ENCODE measurements around the gene TMEM200A. TPM values are rescaled to one million over a fixed set of nuclear protein-coding genes. Genes with fewer than 3 reads are reported as not detected.
A peak's percentile ranks its signal among the peaks of the same experiment; 100 is the strongest.

The TMEM200A gene
- total RNA-seq, 1 experiment from 2014 or later, result 0.13 TPM

- DNase-seq, result no peak
- no peaks in the 10 kb centered on the region for H3K9me3 ChIP-seq
- no peak overlapping the region for H3K4me3 ChIP-seq
- H3K27me3 ChIP-seq, result peaks cover 26% of the 10 kb centered on the region
- no peaks in the 10 kb centered on the region for H3K36me3 ChIP-seq
Observed at GRCh38 chr6:130369831-130370230, 4.0 kb downstream of the TMEM200A start.

GRCh38 chr6:130371921-130372420 lies 6.2 kb downstream of the TMEM200A start:
- no peak overlapping the region for H3K4me3 ChIP-seq
- peaks cover 18% of the 10 kb centered on the region for H3K27me3 ChIP-seq
- H3K9me3 ChIP-seq, result no peaks in the 10 kb centered on the region
- H3K36me3 ChIP-seq, result no peaks in the 10 kb centered on the region
- no peak for DNase-seq

- Histone ChIP-seq H3K4me3 (no peak overlapping the region), H3K27me3 (peaks cover 10% of the 10 kb centered on the region), H3K9me3 (no peaks in the 10 kb centered on the region), H3K36me3 (no peaks in the 10 kb centered on the region)
- no peak for DNase-seq
Observed at GRCh38 chr6:130372786-130373185, 7.0 kb downstream of the TMEM200A start.

- Histone ChIP-seq H3K4me3 (no peak overlapping the region), H3K9me3 (no peaks in the 10 kb centered on the region), H3K27me3 (no peaks in the 10 kb centered on the region), H3K36me3 (no peaks in the 10 kb centered on the region)
- DNase-seq, result no peak
Observed at GRCh38 chr6:130373992-130374391, 8.2 kb downstream of the TMEM200A start.

- no peak for DNase-seq
- H3K9me3 ChIP-seq, result no peaks in the 10 kb centered on the region
- no peaks in the 10 kb centered on the region for H3K27me3 ChIP-seq
- H3K4me3 ChIP-seq, result no peak overlapping the region
- no peaks in the 10 kb centered on the region for H3K36me3 ChIP-seq
Observed at GRCh38 chr6:130376936-130377335, 11.1 kb downstream of the TMEM200A start.

- Histone ChIP-seq H3K27me3 (no peaks in the 10 kb centered on the region), H3K4me3 (no peak overlapping the region), H3K36me3 (no peaks in the 10 kb centered on the region), H3K9me3 (no peaks in the 10 kb centered on the region)
- DNase-seq, result no peak
Observed at GRCh38 chr6:130377371-130377770, 11.6 kb downstream of the TMEM200A start.

- H3K9me3 ChIP-seq, result no peaks in the 10 kb centered on the region
- DNase-seq, result no peak
- H3K4me3 ChIP-seq, result no peak overlapping the region
- no peaks in the 10 kb centered on the region for H3K36me3 ChIP-seq
- H3K27me3 ChIP-seq, result no peaks in the 10 kb centered on the region
Observed at GRCh38 chr6:130377915-130378314, 12.1 kb downstream of the TMEM200A start.

- Histone ChIP-seq H3K27me3 (no peaks in the 10 kb centered on the region), H3K9me3 (no peaks in the 10 kb centered on the region), H3K36me3 (no peaks in the 10 kb centered on the region), H3K4me3 (no peak overlapping the region)
- DNase-seq, result no peak
Observed at GRCh38 chr6:130379223-130379622, 13.4 kb downstream of the TMEM200A start.

- Histone ChIP-seq H3K4me3 (no peak overlapping the region), H3K27me3 (no peaks in the 10 kb centered on the region), H3K9me3 (no peaks in the 10 kb centered on the region), H3K36me3 (no peaks in the 10 kb centered on the region)
- no peak for DNase-seq
Observed at GRCh38 chr6:130381012-130381411, 15.2 kb downstream of the TMEM200A start.

GRCh38 chr6:130381459-130382380 lies 15.9 kb downstream of the TMEM200A start:
- Histone ChIP-seq H3K9me3 (no peaks in the 10 kb centered on the region), H3K27me3 (no peaks in the 10 kb centered on the region), H3K4me3 (no peak overlapping the region), H3K36me3 (no peaks in the 10 kb centered on the region)
- DNase-seq, result no peak

GRCh38 chr6:130382872-130383490 lies 17.2 kb downstream of the TMEM200A start:
- H3K4me3 ChIP-seq, result no peak overlapping the region
- DNase-seq, result no peak
- H3K27me3 ChIP-seq, result no peaks in the 10 kb centered on the region
- H3K36me3 ChIP-seq, result no peaks in the 10 kb centered on the region
- no peaks in the 10 kb centered on the region for H3K9me3 ChIP-seq

GRCh38 chr6:130385064-130385695 lies 19.4 kb downstream of the TMEM200A start:
- no peak overlapping the region for H3K4me3 ChIP-seq

GRCh38 chr6:130389142-130389541 lies 23.3 kb downstream of the TMEM200A start:
- H3K36me3 ChIP-seq, result no peaks in the 10 kb centered on the region
- no peaks in the 10 kb centered on the region for H3K9me3 ChIP-seq
- DNase-seq, result no peak
- no peak overlapping the region for H3K4me3 ChIP-seq
- no peaks in the 10 kb centered on the region for H3K27me3 ChIP-seq

More at GRCh38 chr6:130385064-130385695, 19.4 kb downstream of the TMEM200A start:
- H3K9me3 ChIP-seq, result no peaks in the 10 kb centered on the region
- no peaks in the 10 kb centered on the region for H3K36me3 ChIP-seq
- DNase-seq, result no peak
- H3K27me3 ChIP-seq, result no peaks in the 10 kb centered on the region

GRCh38 chr6:130390890-130391289 lies 25.1 kb downstream of the TMEM200A start:
- Histone ChIP-seq H3K36me3 (no peaks in the 10 kb centered on the region), H3K9me3 (no peaks in the 10 kb centered on the region), H3K4me3 (no peak overlapping the region), H3K27me3 (no peaks in the 10 kb centered on the region)
- no peak for DNase-seq

GRCh38 chr6:130393306-130393705 lies 27.5 kb downstream of the TMEM200A start:
- H3K27me3 ChIP-seq, result no peaks in the 10 kb centered on the region
- H3K36me3 ChIP-seq, result no peaks in the 10 kb centered on the region
- no peak for DNase-seq
- no peak overlapping the region for H3K4me3 ChIP-seq
- H3K9me3 ChIP-seq, result no peaks in the 10 kb centered on the region

GRCh38 chr6:130394246-130394645 lies 28.4 kb downstream of the TMEM200A start:
- peak; percentile 17 for DNase-seq
- no peaks in the 10 kb centered on the region for H3K27me3 ChIP-seq
- H3K9me3 ChIP-seq, result no peaks in the 10 kb centered on the region
- no peak overlapping the region for H3K4me3 ChIP-seq
- no peaks in the 10 kb centered on the region for H3K36me3 ChIP-seq

GRCh38 chr6:130395164-130395563 lies 29.3 kb downstream of the TMEM200A start:
- no peak for DNase-seq
- no peaks in the 10 kb centered on the region for H3K9me3 ChIP-seq
- no peak overlapping the region for H3K4me3 ChIP-seq
- H3K27me3 ChIP-seq, result no peaks in the 10 kb centered on the region
- H3K36me3 ChIP-seq, result no peaks in the 10 kb centered on the region
